ENCODE measurements around the gene RIC8B.

Gene RIC8B

DNA sequence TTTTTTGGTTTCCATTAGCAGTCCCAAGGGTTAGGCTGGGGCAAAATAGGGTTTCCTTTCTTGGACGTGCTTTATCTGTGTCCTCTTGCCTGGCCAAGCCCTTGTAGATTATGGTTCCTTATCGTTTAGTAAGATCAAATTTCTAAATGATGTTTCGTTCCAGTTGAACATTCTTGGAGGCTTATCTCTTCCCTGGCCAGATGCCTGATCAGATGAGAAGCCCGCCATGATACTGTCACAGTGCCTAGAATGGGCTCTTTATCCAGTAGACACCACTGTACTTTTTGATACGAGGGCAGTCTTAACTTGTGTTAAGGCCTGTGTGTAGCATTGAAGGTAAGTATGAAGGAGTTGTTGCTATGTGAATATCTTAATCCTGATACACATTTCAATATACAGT lies 105.1 kb downstream of the RIC8B start:
- no peaks in the 10 kb centered on the region for H3K4me1 ChIP-seq (ENCODE audit: control insufficient read depth, low read length)
- no peaks in the 10 kb centered on the region for H3K27me3 ChIP-seq (ENCODE audit: control insufficient read depth, low read length)
- TF ChIP-seq EZH2phosphoT487 (IDR thresholded peaks at IDR 0.05; ENCODE audit: borderline replicate concordance, low read length) = no peak
- TF ChIP-seq, protein P1, sequence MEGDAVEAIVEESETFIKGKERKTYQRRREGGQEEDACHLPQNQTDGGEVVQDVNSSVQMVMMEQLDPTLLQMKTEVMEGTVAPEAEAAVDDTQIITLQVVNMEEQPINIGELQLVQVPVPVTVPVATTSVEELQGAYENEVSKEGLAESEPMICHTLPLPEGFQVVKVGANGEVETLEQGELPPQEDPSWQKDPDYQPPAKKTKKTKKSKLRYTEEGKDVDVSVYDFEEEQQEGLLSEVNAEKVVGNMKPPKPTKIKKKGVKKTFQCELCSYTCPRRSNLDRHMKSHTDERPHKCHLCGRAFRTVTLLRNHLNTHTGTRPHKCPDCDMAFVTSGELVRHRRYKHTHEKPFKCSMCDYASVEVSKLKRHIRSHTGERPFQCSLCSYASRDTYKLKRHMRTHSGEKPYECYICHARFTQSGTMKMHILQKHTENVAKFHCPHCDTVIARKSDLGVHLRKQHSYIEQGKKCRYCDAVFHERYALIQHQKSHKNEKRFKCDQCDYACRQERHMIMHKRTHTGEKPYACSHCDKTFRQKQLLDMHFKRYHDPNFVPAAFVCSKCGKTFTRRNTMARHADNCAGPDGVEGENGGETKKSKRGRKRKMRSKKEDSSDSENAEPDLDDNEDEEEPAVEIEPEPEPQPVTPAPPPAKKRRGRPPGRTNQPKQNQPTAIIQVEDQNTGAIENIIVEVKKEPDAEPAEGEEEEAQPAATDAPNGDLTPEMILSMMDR (IDR thresholded peaks at IDR 0.05; ENCODE audit: low read depth, low read length, poor library complexity, severe bottlenecking) = no peak
- no peaks in the 10 kb centered on the region for H3K36me3 ChIP-seq (ENCODE audit: control insufficient read depth, low read length)
- no peaks in the 10 kb centered on the region for H3K9me2 ChIP-seq (replicated peaks; ENCODE audit: control insufficient read depth, low read length)
- no peaks in the 10 kb centered on the region for H4K20me1 ChIP-seq (ENCODE audit: control insufficient read depth, insufficient read depth, low read depth, low read length)
- H3K79me2 ChIP-seq (ENCODE audit: control insufficient read depth, low read length) = no peaks in the 10 kb centered on the region
- no peak overlapping the region for H3K27ac ChIP-seq (ENCODE audit: low read depth, low read length)
- no peaks in the 10 kb centered on the region for H3K9me3 ChIP-seq (ENCODE audit: control insufficient read depth, insufficient read depth, low read length)
- no peak overlapping the region for H3K4me2 ChIP-seq (ENCODE audit: low read length)
- H3F3A ChIP-seq (ENCODE audit: control insufficient read depth, insufficient read depth) = no peaks in the 10 kb centered on the region
- H3K4me3 ChIP-seq (ENCODE audit: low read length) = no peak overlapping the region

DNA sequence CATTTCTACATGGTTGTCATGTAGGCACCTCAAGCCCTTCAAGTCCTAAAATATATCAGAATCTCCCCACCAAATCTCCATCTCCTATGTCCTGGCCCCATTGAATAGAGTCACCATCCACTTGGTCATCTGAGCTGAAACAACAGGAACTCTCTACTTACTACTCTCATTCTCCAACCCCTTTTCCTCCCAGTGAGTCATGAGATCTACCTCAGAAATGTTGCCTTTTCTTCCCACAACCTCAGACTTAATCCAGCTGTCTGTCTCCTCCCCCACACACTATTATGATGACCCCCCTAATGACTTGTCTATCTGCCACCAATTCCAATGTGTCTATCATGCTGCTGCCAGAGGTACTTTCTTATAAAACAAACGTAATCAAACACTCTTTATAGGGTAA lies 108.9 kb downstream of the RIC8B start:
- Histone ChIP-seq H3K36me3 (ENCODE audit: control insufficient read depth, low read length) (no peaks in the 10 kb centered on the region), H3K79me2 (ENCODE audit: control insufficient read depth, low read length) (no peaks in the 10 kb centered on the region), H3K4me1 (ENCODE audit: control insufficient read depth, low read length) (no peaks in the 10 kb centered on the region), H3K4me3 (ENCODE audit: low read length) (no peak overlapping the region), H3K9me2 (replicated peaks; ENCODE audit: control insufficient read depth, low read length) (no peaks in the 10 kb centered on the region), H3K4me2 (ENCODE audit: low read length) (no peak overlapping the region), H3K27me3 (ENCODE audit: control insufficient read depth, low read length) (no peaks in the 10 kb centered on the region), H3F3A (ENCODE audit: control insufficient read depth, insufficient read depth) (no peaks in the 10 kb centered on the region), H4K20me1 (ENCODE audit: control insufficient read depth, insufficient read depth, low read depth, low read length) (no peaks in the 10 kb centered on the region), H3K27ac (ENCODE audit: low read depth, low read length) (no peak overlapping the region), H3K9me3 (ENCODE audit: control insufficient read depth, insufficient read depth, low read length) (no peaks in the 10 kb centered on the region)
- TF ChIP-seq EZH2phosphoT487 (IDR thresholded peaks at IDR 0.05; ENCODE audit: borderline replicate concordance, low read length) = no peak
- TF ChIP-seq, protein P1 (IDR thresholded peaks at IDR 0.05; ENCODE audit: low read depth, low read length, poor library complexity, severe bottlenecking) = no peak

DNA sequence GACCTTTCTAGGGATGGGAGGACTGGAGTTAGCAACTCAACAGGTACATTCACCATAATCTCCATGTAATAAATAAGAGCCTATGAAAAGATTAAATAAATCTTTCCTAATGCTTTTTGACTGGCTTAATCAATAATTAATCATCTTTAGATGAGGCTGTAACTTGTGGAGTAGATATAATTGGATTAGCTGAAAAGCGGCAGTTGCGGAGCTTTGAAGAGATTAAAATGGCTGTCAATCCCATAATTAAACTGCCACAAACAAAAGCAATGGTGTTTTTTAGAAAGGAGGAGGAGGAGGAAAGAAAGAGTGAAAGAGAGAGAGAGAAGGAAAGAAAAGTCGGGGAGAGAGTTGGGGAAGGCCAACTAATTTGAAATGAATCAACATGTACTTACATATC lies 110.5 kb downstream of the RIC8B start:
- no peaks in the 10 kb centered on the region for H4K20me1 ChIP-seq (ENCODE audit: control insufficient read depth, insufficient read depth, low read depth, low read length)
- H3K4me2 ChIP-seq (ENCODE audit: low read length) = no peak overlapping the region
- no peaks in the 10 kb centered on the region for H3K4me1 ChIP-seq (ENCODE audit: control insufficient read depth, low read length)
- H3K27me3 ChIP-seq (ENCODE audit: control insufficient read depth, low read length) = no peaks in the 10 kb centered on the region
- H3K27ac ChIP-seq (ENCODE audit: low read depth, low read length) = no peak overlapping the region
- no peaks in the 10 kb centered on the region for H3K79me2 ChIP-seq (ENCODE audit: control insufficient read depth, low read length)
- H3F3A ChIP-seq (ENCODE audit: control insufficient read depth, insufficient read depth) = no peaks in the 10 kb centered on the region
- no peaks in the 10 kb centered on the region for H3K9me3 ChIP-seq (ENCODE audit: control insufficient read depth, insufficient read depth, low read length)
- TF ChIP-seq EZH2phosphoT487 (IDR thresholded peaks at IDR 0.05; ENCODE audit: borderline replicate concordance, low read length) = no peak
- TF ChIP-seq, protein P1 (IDR thresholded peaks at IDR 0.05; ENCODE audit: low read depth, low read length, poor library complexity, severe bottlenecking) = no peak
- no peaks in the 10 kb centered on the region for H3K36me3 ChIP-seq (ENCODE audit: control insufficient read depth, low read length)
- no peaks in the 10 kb centered on the region for H3K9me2 ChIP-seq (replicated peaks; ENCODE audit: control insufficient read depth, low read length)
- H3K4me3 ChIP-seq (ENCODE audit: low read length) = no peak overlapping the region
